Activated CD8-positive, alpha-beta memory T cell treated with anti-CD3 and anti-CD28 coated beads for 36 hours (primary cell): ENCODE results near the gene RPS19BP1. TPM values are rescaled to one million over a fixed set of nuclear protein-coding genes. Genes with fewer than 3 reads are reported as not detected.

Source experiments
- CTCF ChIA-PET: fragments of 350-600 bp; sonication (Branson Sonifier 250); formaldehyde crosslinking; loops from one replicate; lab custom pipeline; 2021; ENCODE audit warnings: antibody characterized with exemption; lab: Charles Lee
- POLR2A ChIA-PET: fragments of 350-600 bp; sonication (Branson Sonifier 250); formaldehyde crosslinking; loops from one replicate; lab custom pipeline; 2021; ENCODE audit warnings: antibody characterized with exemption; lab: Charles Lee
- total RNA-seq, 2 experiments: library from RNA; stranded (reverse); gene quantifications; one replicate each; pipeline ENCODE4 v1.2.3, GENCODE V29; 2021

Gene RPS19BP1
- total RNA-seq, 2 experiments from 2014 or later = 136 to 143 TPM

- CTCF ChIA-PET = interaction anchor here (1.1 to 2.2 kb wide), 2 partner anchors 8 to 388 kb away, joined by 3 to 16 read pairs; no protein-coding TSS in a partner anchor
- POLR2A ChIA-PET = interaction anchor here (0.6 to 2.3 kb wide), 4 partner anchors 8 to 202 kb away, joined by 3 to 26 read pairs (median 12); partner anchors contain the start of genes MIEF1 and RPL3
These were observed 11.3 kb downstream of the RPS19BP1 start for GRCh38 chr22:39521106-39521885.

- ChIA-PET CTCF (interaction anchor here (0.8 to 2.2 kb wide), 4 partner anchors 9 to 27 kb away, joined by 3 to 16 read pairs (median 5); partner anchors contain the start of gene MIEF1), POLR2A (interaction anchor here (0.5 to 2.3 kb wide), 18 partner anchors 8 to 727 kb away, joined by 3 to 26 read pairs (median 4); partner anchors contain the start of genes MIEF1, RPL3 and RPS19BP1)
These were observed 12.1 kb downstream of the RPS19BP1 start, which contains the start of gene ATF4 for GRCh38 chr22:39520226-39521105. ATF4 (plus strand) TSS chr22:39520562; CDS start chr22:39521446, 884 bp downstream.

GRCh38 chr22:39519681-39520225 is 12.8 kb downstream of the RPS19BP1 start:
- ChIA-PET CTCF (interaction anchor here (0.8 to 2.2 kb wide), 4 partner anchors 9 to 27 kb away, joined by 3 to 16 read pairs (median 5); partner anchors contain the start of gene MIEF1), POLR2A (interaction anchor here (0.5 to 2.3 kb wide), 17 partner anchors 9 to 728 kb away, joined by 3 to 26 read pairs (median 4); partner anchors contain the start of genes MIEF1, RPL3 and RPS19BP1)

- CTCF ChIA-PET = interaction anchor here (1.0 to 2.2 kb wide), 3 partner anchors 10 to 26 kb away, joined by 4 to 16 read pairs (median 6); no protein-coding TSS in a partner anchor
- POLR2A ChIA-PET = interaction anchor here (0.5 to 2.3 kb wide), 11 partner anchors 10 to 506 kb away, joined by 3 to 26 read pairs (median 4); partner anchors contain the start of genes MIEF1 and RPL3
These were observed 13.4 kb downstream of the RPS19BP1 start for GRCh38 chr22:39518996-39519680.

GRCh38 chr22:39518144-39518786 is 14.3 kb downstream of the RPS19BP1 start:
- POLR2A ChIA-PET = interaction anchor here (2.5 kb wide), 1 partner anchor 16 kb away, joined by 9 read pairs; the partner anchor contains the start of gene MIEF1

DNA sequence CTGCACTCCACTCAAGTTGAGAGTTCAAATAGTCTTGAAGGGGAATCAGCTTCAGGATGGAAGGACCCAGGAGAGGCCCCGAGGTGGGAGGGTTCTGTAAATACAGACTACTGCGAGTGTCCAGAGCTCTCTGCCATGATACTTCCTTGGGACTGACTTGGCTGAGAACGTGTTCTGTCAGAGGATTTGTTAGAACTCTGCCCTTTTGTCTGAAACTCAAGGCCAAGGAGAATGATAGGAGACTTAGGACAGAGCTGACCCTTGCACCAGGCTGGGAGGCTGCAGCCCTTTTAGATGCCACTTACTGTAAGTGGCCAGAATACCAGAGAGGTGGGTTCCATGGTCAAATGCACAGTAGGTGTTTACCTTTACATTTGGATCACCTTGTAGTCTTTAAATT is 15.1 kb downstream of the RPS19BP1 start:
- POLR2A ChIA-PET = interaction anchor here (2.5 kb wide), 1 partner anchor 16 kb away, joined by 9 read pairs; the partner anchor contains the start of gene MIEF1

More at GRCh38 chr22:39518144-39518786, 14.3 kb downstream of the RPS19BP1 start:
- CTCF ChIA-PET = interaction anchor here (1.1 to 2.7 kb wide), 6 partner anchors 11 to 26 kb away, joined by 3 to 19 read pairs (median 3); partner anchors contain the start of gene MIEF1

DNA sequence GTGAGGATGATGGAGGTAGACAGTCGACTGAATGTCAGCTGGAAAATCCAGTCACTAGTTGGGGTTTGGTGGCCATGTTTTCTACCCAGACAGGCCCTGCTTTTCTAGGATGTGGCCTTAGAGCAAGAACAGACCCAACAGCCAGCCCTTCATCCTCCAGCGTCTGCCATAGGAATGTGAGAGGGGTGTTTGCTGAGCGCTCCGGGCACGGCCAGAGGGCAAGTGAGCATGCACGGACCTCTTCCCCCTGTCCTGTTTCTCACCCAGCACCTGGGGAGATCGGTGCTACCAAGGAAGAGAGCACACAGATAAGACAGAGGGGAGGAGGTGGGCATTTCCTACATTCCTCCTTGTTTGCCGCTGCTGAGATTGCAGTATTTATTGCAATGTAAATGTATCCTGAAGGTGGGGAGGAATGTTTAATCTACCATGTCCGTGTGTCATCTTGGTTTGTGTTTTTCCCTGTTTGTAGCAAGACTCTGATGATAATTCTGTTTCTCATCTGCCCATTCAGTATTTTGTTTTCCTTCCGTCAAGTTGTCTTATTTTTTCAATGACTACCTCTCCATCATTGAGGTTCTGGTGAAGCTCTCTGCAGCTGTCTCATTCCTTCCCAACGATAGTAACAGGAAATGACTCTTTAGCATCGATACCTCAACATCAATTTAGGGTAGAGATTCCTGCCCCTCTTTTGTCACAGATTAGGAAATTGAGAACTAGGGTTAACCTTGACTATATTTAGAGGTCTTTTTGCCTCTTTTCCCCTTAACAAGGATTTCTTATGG is 17.1 kb downstream of the RPS19BP1 start:
- POLR2A ChIA-PET = interaction anchor here (0.9 to 2.5 kb wide), 2 partner anchors 12 to 14 kb away, joined by 4 to 9 read pairs; partner anchors contain the start of gene MIEF1

More for the DNA sequence above, 15.1 kb downstream of the RPS19BP1 start:
- CTCF ChIA-PET = interaction anchor here (1.1 to 2.7 kb wide), 8 partner anchors 12 to 25 kb away, joined by 3 to 19 read pairs (median 3); partner anchors contain the start of gene MIEF1

GRCh38 chr22:39514373-39514973 is 18.1 kb downstream of the RPS19BP1 start:
- CTCF ChIA-PET = interaction anchor here (1.0 to 3.2 kb wide), 5 partner anchors 11 to 21 kb away, joined by 3 to 18 read pairs (median 7); partner anchors contain the start of gene MIEF1
- POLR2A ChIA-PET = interaction anchor here (0.5 kb wide), 2 partner anchors 380 to 1682 kb away, joined by 3 to 4 read pairs; no protein-coding TSS in a partner anchor

More for the DNA sequence above, 17.1 kb downstream of the RPS19BP1 start:
- CTCF ChIA-PET = interaction anchor here (0.9 to 2.7 kb wide), 7 partner anchors 11 to 22 kb away, joined by 3 to 19 read pairs (median 6); partner anchors contain the start of gene MIEF1

DNA sequence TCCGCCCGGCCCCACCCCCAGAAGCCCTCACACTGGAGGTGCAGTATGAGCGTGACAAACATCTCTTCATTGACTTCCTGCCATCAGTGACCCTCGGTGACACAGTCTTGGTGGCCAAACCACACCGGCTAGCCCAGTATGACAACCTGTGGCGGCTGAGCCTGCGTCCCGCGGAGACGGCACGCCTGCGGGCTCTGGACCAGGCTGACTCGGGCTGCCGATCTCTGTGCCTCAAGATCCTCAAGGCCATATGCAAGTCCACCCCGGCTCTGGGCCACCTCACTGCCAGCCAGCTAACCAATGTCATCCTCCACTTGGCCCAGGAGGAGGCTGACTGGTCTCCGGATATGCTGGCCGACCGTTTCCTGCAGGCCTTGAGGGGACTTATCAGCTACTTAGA is 18.8 kb downstream of the RPS19BP1 start:
- POLR2A ChIA-PET = interaction anchor here (0.5 kb wide), 2 partner anchors 380 to 1682 kb away, joined by 3 to 4 read pairs; no protein-coding TSS in a partner anchor
- CTCF ChIA-PET = interaction anchor here (1.4 to 3.2 kb wide), 3 partner anchors 10 to 20 kb away, joined by 7 to 18 read pairs (median 8); partner anchors contain the start of gene MIEF1

GRCh38 chr22:39512026-39512425 is 20.5 kb downstream of the RPS19BP1 start:
- ChIA-PET CTCF (interaction anchor here (1.7 to 3.2 kb wide), 2 partner anchors 8 to 18 kb away, joined by 7 to 18 read pairs; partner anchors contain the start of gene MIEF1), POLR2A (interaction anchor here (0.7 kb wide), 1 partner anchor 13 kb away, joined by 5 read pairs; no protein-coding TSS in a partner anchor)

- ChIA-PET CTCF (no interaction called here), POLR2A (no interaction called here)
These were observed 21.3 kb downstream of the RPS19BP1 start for GRCh38 chr22:39511226-39511625.

GRCh38 chr22:39510529-39511149 is 21.9 kb downstream of the RPS19BP1 start:
- POLR2A ChIA-PET = no interaction called here
- CTCF ChIA-PET = interaction anchor here (1.3 to 1.8 kb wide), 3 partner anchors 14 to 18 kb away, joined by 4 to 10 read pairs (median 4); no protein-coding TSS in a partner anchor

DNA sequence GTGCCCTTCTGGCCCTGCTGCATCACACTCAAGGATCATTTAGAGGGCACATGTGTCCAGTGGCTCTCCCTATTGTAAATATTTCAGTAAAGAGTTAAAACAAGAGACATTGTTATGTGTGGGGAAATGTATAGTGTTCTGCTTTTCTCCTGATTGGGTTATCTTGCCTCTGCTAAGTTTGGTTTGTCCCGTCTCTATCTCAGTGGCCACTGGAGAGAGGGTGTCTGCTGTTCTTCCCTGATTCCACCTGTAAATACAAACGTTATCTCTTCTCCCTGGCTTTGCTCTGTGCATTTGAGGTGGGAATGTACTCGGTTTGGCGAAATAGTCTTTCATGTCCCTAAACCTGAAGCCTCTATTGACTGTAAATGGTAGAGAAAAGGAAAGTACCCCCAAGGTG is 24.2 kb downstream of the RPS19BP1 start:
- ChIA-PET POLR2A (interaction anchor here (0.6 kb wide), 1 partner anchor 203 kb away, joined by 3 read pairs; no protein-coding TSS in a partner anchor), CTCF (no interaction called here)

DNA sequence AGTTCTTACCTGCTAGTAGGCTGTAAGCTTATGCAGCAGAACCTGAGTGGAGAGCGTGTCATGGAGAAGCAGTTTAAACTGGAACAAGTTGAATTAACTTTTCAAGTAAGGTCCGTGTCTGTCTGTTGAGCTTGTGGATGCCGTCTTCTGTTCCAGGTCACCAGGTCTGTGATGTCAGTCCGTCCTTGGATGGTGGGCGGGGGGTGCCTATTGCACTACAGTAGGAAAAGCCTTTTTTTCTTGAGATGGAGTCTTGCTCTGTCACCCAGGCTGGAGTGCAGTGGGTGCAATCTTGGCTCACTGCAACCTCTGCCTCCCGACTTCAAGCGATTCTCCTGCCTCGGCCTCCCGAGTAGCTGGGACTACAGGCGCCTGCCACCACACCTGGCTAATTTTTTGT is 25.5 kb downstream of the RPS19BP1 start:
- ChIA-PET POLR2A (interaction anchor here (0.7 to 0.8 kb wide), 2 partner anchors 13 kb away, joined by 3 to 4 read pairs; partner anchors contain the start of gene ATF4), CTCF (interaction anchor here (0.7 kb wide), 1 partner anchor 10 kb away, joined by 4 read pairs; no protein-coding TSS in a partner anchor)
